ENCODE results near the gene LRRC49. TPM values are rescaled to one million over a fixed set of nuclear protein-coding genes. Genes with fewer than 3 reads are reported as not detected.

LRRC49 gene
- total RNA-seq, 4 donors from 2014 or later, result 2.7 to 6.0 (median 4.4) TPM; not detected in 1

DNA sequence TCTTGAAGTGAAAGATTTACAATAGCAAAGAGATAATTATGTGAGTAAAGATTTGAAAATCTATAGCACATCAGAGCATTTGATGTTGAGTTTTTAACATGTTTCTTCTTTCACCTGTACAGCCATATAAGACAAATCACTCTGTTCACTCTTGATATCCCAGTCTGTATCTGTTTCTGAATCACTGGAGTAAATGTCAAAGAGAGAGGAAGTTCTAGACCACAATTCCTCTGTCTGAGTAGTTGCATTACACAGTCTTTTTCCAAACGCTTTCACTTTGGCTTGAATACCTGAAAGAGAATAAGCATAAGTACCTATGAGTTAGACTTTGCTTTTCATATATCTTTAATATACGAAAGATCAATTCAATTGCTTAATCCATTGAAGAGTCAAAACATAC, 10.3 kb upstream of the LRRC49 start:
- H3K27me3 ChIP-seq, result no peaks in the 10 kb centered on the region
- H3K27ac ChIP-seq, result no peak overlapping the region
- no peak overlapping the region for H3K4me3 ChIP-seq
- H3K36me3 ChIP-seq, result no peaks in the 10 kb centered on the region
- H3K4me1 ChIP-seq, result no peaks in the 10 kb centered on the region
- TF ChIP-seq POLR2A (IDR thresholded peaks at IDR 0.05), result no peak
- TF ChIP-seq, protein P1, sequence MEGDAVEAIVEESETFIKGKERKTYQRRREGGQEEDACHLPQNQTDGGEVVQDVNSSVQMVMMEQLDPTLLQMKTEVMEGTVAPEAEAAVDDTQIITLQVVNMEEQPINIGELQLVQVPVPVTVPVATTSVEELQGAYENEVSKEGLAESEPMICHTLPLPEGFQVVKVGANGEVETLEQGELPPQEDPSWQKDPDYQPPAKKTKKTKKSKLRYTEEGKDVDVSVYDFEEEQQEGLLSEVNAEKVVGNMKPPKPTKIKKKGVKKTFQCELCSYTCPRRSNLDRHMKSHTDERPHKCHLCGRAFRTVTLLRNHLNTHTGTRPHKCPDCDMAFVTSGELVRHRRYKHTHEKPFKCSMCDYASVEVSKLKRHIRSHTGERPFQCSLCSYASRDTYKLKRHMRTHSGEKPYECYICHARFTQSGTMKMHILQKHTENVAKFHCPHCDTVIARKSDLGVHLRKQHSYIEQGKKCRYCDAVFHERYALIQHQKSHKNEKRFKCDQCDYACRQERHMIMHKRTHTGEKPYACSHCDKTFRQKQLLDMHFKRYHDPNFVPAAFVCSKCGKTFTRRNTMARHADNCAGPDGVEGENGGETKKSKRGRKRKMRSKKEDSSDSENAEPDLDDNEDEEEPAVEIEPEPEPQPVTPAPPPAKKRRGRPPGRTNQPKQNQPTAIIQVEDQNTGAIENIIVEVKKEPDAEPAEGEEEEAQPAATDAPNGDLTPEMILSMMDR (IDR thresholded peaks at IDR 0.05), result no peak
- H3K9me3 ChIP-seq, result no peaks in the 10 kb centered on the region
- no peak for DNase-seq

DNA sequence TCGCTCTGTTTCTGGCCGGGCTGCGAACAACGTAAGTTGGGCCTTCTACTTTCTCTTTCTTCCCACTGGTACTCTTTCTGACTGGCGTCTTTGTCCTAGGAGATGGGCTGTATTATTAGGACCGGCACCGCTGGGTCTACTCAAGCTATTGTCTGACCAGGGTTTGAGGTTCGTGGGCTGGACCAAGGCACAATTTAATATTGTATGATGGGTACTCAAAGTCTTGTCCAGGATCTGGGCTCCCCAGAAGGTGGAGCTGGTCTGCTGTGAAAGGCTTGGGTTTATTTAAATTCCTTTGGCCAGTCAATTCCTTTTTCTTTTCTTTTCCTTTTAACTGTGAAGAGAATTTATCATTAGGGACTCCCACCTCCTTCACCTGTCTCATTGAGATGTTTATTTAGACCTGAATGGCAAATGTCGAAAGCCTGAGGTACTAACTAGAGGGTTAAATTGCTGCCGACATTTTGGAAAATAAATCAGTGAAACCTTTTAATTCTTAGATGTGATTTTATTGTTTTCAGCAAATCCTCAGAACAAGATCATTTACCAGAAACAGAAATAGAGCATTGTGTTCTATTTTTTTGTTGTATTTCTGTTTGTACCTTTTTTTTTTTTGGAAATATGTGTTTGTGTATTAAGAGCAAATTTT, 410 bp downstream of the LRRC49 start:
- peak in 1 of 3 donors; percentile 65 for DNase-seq
- Histone ChIP-seq H3K27ac (peak overlapping the region in 3 of 4 donors; percentile 55 to 74 (median 64)), H3K9me3 (no peaks in the 10 kb centered on the region), H3K36me3 (no peaks in the 10 kb centered on the region), H3K4me3 (peak overlapping the region; percentile 52 to 85 (median 68)), H3K4me1 (peaks cover 0 to 16% (median 0%) of the 10 kb centered on the region in 4 donors), H3K27me3 (no peaks in the 10 kb centered on the region)
- TF ChIP-seq, protein P1 (IDR thresholded peaks at IDR 0.05), result peak in 4 of 6 experiments; percentile 22 to 53 (median 44)
- no peak for TF ChIP-seq POLR2A (IDR thresholded peaks at IDR 0.05)

DNA sequence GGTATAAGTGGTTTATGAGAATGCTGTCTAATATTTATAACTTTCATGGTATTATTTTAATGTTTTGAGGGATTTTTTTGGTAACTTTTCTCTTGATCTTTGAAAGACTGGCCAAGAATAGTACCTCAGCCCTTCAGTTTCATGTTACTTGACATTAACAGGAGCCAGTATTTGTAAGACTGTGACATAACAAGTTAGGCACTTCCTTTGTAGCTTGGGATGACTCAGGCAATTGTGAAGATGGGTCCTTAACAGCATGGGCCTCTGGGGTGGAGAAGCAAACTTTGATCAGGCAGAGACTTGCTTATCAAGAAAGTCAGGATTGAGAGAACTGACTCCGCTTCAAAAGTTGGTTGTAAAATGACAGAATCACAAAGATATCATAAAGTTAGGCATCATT, 9.5 kb downstream of the LRRC49 start:
- Histone ChIP-seq H3K27me3 (no peaks in the 10 kb centered on the region), H3K4me1 (no peaks in the 10 kb centered on the region), H3K4me3 (no peak overlapping the region), H3K27ac (peak overlapping the region in 1 of 4 donors; percentile 59), H3K36me3 (no peaks in the 10 kb centered on the region), H3K9me3 (peaks cover 0 to under 1% (median 0%) of the 10 kb centered on the region in 4 donors)
- TF ChIP-seq, protein P1 (IDR thresholded peaks at IDR 0.05), result no peak
- TF ChIP-seq POLR2A (IDR thresholded peaks at IDR 0.05), result no peak
- DNase-seq, result peak in 1 of 3 donors; percentile 65

DNA sequence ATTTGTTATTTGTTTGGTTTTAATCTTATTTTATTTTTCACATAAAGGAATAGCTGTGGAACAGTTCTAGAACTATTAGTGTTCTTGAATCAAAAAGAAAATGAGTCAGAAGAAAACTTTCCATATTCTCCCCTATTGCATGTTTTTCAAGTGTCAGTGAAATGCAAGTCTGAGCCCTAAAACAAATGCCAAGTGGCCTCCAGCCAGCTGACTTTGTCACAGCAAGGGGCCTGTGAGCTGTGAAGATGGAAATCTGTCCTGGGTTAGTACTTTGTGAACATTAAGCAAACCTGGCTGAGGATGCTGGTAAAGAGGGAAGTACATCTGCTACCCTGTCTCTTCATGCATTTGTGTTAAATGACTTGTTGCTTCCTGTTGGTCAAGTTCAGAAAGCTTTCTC, 14.2 kb downstream of the LRRC49 start:
- no peak overlapping the region for H3K4me3 ChIP-seq
- no peaks in the 10 kb centered on the region for H3K4me1 ChIP-seq
- TF ChIP-seq, protein P1 (IDR thresholded peaks at IDR 0.05), result no peak
- TF ChIP-seq POLR2A (IDR thresholded peaks at IDR 0.05), result no peak
- no peaks in the 10 kb centered on the region for H3K36me3 ChIP-seq
- H3K27ac ChIP-seq, result no peak overlapping the region
- no peak for DNase-seq
- H3K27me3 ChIP-seq, result no peaks in the 10 kb centered on the region
- H3K9me3 ChIP-seq, result peaks cover 0 to 14% (median 2%) of the 10 kb centered on the region in 4 donors

DNA sequence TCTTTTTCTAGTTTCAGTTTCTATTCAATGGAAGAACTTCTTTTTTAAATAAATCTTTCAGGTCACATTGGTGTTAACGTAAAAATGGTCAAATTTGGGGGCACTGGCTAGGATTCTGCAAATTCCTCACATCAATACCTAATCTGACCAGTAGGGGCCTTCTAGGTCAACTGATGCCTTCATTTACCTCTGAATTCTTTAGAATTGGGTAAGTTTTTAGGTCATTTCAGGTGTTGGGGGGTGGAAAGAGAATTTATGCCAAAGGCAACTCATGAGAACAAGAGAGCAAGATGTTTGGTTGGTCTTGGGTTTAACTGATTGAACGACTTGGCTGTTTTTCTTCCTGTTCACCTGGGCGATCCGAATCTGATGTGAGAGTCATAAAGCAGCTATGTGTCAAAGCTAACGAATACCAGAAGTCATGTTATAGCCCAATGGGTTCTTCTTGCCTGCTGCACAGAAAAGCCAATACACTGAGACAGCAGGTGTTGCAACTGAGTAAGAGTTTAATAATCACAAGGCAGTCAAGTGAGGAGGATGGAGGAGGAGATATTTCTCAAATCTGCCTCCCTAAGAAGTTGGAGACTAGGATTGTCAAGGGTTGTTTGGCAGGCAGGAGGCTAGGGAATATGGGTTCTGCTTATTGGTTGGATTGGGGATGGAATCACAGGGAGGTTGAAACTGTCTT, 15.3 kb downstream of the LRRC49 start:
- Histone ChIP-seq H3K27me3 (no peaks in the 10 kb centered on the region), H3K36me3 (no peaks in the 10 kb centered on the region), H3K4me3 (no peak overlapping the region), H3K27ac (no peak overlapping the region), H3K9me3 (peaks cover 0 to 14% (median 2%) of the 10 kb centered on the region in 4 donors), H3K4me1 (no peaks in the 10 kb centered on the region)
- TF ChIP-seq POLR2A (IDR thresholded peaks at IDR 0.05), result no peak
- TF ChIP-seq, protein P1 (IDR thresholded peaks at IDR 0.05), result peak in 1 of 6 experiments; percentile 10
- DNase-seq, result no peak

Measured in Peyer's patch (tissue), 4 donors.